Middle frontal gyrus (tissue), 1 donor: ENCODE data around the gene PSD2.

ENCODE experiments used
- DNase-seq: peaks from one replicate; pipeline ENCODE4 v3.0.0-alpha.2; 2015; ENCODE audit warnings: low spot score; ENCODE audit errors: extremely low spot score

Gene PSD2

DNA sequence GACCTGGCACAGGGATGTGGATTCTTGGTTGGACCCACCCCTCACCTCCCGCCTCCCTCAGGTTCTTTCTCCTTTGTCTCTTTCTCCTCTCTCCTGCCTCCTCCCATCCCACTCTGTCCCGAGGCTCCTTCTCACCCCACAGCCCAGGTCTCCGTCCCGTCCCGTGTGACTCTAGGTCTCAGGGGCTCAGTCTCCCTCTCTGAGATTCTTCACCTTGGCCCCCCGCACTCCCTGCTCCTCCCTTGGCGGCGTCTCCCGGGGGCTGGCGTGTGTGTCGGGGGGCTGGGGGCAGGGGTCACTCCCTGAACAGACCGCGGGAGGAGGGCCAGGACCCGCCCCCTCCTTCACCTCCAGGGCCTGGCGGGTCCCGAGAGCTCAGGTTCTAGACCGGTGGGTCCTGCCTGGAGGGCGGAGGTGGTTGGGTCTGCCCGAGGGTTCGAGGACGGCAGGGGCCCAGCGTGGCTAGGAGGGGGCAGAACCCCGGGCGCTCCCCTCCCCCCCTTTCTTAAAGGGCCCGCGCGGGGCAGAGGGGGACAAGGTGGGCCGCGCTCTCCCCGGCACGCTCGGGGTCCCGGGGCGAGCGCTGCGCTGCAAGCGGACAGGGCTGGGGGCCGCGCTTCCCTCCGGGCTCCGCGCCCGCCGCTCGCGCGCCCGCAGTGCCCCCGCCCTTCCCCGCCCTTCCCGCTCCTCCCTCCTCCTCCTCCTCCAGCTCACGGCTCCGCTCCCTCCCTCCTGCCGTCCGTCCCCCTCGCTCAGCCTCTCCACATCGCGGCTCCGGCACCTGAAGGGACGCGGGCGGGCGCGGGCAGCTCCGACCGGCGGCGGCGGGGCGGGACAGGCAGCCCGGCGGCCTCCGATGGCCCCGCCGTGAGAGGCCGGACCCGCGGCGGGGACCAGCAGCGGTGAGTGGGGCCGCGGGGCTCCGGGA is at the start of gene PSD2:
Gene PSD2 (plus strand): TSS at position 735 of the 928 bp plus-strand sequence. CDS start 13,633 bp downstream, outside the sequence.
- no peak for DNase-seq

DNA sequence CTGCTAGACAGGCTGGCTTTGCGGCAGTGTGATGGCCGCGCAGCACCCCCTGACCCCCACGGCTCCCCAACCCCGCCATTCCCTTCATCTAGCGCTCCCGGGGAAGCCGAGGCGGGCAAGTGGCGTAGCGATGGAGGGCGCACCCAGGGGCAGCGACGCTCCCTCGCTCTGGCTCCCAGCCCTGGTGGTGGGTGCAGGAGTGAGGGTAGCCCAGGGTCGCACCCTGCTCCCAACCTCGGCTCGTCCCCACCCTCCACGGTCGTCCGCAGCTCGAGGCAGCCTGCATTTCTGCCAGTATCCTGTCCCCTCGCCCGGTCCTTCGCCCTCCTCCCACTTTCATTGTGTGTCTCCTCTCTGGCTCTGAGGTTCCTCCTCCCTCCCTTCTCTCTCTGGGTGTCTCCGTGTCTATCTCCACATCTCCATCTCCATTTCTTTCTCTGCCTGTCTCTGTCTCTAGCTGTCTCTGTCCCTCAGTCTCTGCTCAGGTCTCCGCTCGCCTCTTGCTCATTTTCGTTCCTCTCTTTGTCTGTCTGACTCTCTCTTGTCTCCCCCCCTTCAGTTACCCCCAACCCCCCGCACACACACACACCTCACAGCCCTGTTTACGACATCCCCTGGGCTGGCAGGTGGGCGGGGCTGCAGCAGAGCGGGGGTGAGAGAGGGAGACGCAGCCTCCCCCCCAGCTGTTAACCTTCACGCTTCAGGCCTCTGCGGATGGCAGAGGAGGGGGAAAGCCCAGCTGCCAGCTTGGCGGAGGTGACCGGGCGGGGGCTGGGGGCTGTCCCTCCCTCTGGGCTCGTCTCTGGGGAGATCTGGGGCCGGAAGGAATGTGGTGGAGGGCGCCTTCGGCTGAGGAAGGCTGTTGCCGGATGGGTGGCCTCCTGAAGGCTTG is 48.7 kb upstream of the PSD2 start:
- DNase-seq = no peak

DNA sequence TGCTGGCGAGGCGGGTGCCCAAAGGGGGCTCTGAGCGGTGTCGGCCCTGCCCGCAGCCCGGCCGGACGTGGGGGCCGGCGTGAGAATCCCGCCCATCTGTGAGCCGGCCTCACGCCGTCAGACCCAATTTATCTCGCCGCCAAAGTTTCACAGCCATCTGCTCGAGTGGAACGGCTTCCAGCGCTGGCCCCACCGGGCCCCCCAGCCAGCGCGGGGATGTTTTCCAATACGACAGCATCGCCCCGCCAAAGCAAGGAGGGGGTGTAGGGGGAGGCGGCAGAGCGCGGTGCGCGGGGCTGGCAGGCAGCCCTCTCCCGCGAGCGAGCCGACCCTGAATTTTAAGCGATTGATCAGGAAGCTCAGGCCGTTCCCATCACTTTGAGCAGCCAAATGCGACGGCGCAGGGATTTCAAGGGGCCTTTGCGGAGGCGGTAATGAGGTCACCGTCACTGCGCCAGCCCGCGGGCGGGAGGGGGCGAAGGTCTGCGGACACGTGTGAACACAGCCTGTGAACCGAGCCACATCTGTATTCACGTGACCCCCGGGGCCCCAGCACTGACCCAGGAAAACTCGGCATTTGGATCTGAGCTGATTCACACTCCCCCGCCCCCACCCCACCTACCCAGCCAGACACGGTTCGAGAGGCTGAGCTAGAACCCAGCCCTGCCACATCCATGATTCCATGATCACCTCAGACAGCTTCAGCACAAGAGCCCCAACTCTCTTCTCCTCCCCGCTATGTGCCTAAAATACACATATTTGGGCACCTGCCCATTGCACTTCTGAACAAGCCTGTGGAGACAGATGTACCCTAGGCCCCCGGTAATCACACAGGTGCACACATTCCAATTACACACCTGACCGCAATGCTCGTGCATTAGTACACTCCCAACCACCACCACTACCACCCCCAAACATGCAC is 47.8 kb upstream of the PSD2 start:
- no peak for DNase-seq

DNA sequence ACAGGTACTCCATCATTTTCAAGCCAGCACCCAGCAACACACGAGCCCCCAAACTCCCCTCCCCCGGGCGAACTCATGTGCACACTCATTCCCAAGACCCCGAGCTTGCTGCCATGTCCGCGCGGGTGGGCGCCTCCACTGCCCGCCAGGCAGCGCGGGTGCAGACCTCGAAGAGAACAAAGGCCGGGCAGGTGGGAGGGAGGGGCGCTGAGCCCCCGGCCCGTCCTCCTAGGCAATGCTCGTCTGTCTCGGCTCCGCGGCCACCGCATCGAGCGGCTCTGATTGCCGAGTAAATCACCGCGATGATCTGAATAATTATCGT is 47.1 kb upstream of the PSD2 start:
- no peak for DNase-seq

DNA sequence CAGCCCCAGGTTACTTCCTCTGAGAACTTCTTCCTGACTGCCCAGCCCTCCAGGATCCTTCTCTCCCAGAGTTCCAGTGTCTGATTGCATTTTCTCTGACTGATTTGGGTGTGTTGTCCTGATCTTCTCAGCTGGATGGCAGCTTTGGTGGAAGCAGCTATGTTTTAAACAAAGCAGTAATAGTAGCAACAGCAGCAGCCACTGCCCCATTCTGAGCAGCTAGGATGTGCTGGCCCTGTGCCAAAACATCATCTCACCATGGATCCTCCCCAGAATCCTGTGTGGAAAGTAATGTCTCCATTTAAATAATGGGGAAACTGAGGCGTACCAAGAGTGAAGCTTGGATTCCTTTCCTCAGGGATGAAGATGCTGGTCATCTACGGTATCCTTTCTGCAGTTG is 46.4 kb upstream of the PSD2 start:
- DNase-seq = no peak

DNA sequence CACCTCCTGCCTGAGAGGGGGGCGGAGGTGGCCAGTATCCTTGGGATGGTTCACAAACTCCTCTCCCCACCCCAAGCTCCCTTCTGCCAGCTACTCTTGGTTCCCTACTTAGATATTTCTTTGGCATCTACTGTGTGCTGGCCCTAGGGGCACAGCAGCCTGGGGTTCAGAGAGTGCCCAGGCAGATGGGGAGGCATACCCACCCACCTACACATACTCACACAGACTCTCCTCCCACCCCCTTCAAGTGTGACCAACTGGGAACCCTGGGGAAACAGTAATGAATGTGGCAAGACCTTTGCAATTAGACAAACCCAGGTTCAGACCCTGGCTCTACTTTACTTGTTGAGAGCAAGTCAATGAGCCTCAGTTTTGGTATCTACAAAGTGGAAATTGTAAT is 44.4 kb upstream of the PSD2 start:
- no peak for DNase-seq

DNA sequence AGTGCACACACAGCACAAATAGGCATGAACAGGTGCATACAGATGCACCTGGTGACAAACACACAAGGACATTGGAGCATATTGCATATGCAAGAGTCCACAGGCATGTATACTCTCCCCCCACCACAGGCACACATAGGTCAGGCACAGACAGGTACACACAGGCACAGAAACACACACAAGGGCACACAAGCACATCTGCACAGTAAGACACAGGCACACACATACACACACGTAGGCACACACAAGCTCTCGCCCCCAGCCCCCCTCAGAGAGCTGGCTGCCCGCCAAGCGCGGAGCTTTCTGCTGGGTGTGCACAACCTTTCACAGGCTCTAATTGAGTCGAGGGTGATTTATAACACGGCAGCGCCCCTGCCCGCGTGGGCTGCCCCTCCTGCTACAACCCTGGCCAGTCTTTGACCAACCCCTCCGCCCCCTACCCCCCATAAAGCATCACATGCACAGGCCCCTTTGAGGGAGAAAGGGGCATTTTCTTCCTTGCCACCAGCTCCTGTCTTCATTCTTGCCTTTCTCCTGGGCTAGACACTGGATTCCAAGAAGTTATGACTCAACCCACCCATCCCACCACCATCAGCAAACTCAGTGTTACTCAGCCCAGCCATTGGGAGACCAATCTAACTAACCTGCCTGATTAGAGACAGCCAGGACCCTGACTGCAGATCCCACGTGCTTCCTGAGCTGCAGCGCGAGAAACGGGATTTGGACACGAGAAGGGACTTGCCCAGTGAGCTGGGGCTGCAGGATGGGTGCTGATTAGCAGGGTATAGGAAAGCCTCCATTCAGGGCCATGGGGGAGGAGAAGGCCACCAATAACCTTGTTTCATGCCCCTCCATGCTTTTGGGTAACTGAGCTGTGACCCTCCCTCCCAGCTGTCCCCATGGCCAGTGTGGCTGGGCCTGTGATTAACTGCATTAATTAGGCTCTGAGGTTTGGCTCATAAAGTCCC is 42.8 kb upstream of the PSD2 start:
- no peak for DNase-seq

DNA sequence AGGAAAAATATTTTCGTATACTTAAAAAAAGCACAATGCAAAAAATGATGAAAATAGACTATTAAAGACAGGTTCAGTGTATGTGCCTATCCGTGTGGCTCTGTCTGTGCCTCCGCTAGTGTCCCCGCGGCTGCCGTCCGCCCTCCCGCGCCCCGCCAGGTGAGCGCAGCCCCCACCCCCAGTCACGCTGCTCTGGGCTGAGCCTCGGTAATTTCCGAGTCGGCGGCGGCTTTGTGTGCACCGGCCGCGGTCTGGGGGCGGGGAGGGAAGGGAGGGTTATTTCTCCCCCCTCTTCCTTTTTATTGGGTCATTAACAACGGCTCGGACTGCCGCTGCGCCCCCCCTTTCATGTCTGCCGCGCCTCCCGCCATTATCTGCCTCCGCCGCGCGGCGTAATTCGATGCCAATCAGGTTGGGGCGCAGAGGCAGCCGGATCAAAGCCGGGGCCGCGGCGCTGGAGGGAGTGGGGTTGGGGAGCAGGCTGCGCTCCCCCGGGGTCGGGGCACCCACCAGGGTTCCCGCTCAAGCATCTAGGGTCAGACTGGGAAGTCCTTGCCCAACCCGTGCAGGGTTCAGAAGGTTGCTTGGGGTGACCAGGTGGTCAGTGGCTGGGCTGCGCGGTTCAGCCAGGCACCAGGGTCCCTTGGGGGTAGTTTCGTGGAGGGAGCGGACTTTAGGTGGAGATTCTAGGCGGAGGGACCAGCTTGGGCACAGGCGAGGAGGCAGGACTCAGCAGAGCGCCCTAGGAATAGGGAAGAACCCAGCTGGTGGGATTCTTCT is 39.5 kb upstream of the PSD2 start:
- no peak for DNase-seq

DNA sequence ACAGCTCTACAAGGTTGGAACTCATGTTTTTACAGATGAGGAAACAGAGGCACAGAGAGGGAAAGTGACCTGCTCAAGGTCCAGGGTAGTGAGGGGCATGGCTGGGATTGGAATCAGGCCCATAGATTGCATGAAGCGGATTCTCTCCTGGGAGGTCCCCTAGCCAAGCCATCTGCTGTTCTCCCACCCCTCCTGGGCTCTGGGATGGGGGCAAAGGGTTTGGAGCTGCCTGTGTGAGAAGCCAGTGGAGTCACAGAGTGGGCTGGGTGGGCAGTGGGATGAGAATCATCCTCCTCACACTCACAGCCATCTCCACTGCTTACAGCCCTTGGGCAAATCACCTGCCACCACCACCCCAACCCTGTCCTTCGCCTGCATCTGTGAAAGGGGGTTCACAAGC is 38.6 kb upstream of the PSD2 start:
- no peak for DNase-seq

DNA sequence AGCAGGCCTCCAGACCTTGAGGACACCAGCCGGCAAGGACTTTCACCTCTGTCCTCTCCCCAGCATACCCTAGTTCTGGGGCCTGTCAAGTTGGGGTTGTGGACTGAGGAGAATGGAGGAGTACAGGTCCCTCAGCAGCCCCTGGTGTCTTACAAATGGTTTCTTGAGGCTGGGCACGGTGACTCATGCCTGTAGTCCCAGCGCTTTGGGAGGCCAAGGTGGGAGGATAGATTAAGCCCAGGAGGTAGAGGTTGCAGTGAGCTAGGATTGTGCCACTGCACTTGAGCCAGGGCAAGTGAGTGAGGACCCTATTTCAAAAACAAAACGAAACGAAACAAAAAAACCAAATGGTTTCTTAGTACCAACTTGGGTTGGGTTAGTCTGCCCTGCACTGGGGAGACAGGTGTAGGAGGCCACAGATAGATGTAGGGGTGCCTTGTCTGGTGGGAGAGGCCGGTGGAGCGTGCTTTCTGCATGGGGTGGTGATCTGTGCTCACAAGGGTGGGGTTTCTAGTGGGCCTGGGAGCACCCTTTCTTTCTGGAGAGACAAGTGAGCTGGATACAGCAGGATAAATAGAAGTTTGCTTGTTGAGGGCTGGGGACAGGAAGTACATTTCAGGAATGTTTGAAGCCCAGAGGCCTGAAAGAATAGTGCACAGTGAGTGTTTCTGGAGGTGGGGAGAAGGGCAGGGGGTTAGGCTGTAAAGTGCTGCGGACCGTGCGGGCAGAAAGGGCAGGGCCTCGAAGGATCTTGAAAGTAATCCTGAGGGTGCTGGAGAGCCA is 37.7 kb upstream of the PSD2 start:
- no peak for DNase-seq

DNA sequence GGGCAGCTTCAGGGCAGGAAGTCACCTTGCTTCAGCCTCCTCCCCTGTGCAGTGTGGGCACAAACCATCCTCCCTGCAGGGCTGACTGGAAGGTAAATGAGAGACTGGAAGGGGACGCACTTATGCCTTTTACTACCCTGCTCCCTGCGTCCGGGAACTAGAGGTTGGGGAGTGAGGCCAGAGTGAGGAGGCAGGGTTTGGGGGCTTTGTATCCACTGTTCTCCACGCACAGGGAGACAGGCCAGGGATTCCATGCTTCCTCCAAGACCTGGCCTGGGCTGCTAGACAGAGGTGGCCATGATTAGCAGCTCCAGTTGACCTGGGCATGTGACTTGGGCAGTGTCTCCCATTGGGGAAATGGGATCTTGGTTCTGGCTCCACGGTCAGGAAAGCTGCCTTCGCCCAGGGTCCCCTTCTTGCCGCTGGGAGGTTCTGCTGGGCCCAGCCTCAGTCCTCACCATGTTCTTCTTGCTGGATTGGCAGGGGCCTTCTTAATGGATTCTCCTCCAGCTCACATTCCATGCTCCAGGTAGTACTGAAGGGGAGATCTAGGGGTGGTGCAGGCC is 37.0 kb upstream of the PSD2 start:
- DNase-seq = no peak

DNA sequence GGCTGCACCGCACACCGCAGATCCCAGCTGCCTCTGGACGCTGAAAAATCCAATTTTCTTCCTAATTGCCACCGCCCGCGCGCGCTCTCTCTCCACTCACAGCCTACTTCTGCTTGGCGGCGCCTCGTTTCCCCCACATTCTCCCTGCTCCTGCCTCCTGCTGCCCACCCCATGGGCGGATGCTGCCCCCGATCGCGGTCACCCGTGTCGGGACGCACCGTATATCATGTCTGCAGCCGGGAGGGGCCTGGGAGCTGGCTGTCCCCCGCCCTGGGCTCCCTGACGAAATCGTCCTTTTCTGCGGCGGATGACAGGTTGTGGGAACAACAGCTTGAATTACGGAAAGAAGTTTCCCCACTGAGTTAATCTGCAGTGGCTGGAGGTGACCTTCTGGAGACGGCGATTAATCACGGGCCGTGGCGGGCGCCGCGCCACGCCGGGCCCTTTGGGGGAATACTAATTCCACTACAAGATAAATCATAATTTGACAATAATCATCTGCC is 36.3 kb upstream of the PSD2 start:
- no peak for DNase-seq

DNA sequence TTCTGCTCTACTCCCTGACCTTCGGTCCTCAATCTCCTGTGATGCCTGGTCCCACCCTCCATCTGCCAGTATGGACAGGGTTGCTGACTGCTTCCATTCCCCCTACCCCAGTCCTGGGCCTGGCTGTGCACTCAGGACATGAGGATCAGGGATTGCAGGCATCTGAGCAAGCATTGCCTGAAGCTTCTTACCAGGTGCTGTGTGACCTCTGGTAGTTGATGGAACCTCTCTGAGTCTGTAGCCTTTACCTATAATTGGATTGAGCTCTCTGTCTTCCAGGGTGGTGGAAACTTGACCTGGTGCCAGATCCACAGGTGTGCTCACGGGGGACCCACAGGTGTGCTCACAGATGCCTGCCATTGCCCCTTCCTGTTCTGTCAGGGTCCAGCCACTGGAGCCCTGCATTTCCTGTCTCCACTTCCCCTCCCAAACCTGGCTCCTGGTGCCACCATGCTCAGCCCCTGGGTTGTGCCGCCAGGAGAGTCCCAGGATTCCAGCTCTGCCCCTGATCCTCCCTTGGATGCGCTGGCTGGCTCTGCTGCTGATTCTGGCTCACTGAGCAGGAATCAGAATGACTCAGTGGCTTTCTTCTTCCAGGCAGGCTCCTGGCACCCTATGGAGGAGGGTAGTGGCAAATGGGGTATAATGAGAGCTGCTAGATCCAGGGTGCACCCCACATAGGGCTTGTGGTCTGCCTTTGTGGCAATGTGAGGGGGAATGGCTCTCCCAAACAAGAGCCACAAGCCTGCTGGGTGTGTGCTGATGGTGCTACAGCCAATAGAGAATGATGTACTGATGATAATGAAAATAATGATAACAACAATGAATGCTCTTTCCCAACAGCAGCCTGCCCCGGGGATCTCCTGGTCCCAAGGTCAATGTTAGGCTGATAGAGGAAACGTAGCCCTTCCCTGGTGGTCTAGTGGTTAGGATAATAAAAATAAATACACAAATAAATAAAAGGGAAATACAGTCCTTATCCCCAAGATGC is 35.2 kb upstream of the PSD2 start:
- DNase-seq = no peak

DNA sequence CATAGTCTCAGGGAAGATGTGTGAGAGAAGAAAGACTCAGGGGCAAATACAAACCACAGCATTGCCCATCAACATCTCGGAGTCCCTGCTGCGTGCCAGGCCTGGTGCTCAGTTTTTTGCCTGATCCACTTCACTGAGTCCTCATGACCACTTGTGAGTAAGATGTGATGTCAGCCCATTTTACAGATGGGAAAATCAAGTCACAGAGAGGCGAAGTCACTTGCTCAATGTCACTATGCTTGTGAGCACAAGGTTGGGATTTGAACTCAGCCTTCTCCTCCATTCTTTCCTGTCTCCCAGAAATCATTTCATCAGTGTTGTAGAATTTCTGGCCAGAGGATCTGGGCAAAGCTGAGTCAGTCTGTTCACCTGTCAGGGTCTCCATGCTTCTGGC is 34.6 kb upstream of the PSD2 start:
- DNase-seq = no peak

DNA sequence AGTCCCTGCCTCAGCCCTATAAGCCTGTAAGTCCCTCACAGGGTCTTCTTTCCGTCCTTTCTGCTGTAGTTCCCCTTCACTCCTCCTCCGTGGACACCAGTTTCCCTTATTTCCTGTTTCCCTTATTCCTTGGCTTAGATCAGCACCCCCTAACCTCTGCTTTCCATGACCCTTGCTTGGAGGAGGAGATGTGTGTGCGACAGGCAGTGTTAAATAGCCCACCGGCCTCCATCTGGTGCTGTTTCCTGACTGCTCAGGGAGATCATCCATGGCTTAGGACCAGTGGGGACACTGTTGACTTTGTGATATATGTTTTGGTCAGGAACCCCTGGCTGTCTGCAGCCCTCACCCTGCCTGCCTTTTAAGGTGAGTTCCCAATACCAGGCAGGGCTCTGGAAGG is 34.1 kb upstream of the PSD2 start:
- DNase-seq = no peak

DNA sequence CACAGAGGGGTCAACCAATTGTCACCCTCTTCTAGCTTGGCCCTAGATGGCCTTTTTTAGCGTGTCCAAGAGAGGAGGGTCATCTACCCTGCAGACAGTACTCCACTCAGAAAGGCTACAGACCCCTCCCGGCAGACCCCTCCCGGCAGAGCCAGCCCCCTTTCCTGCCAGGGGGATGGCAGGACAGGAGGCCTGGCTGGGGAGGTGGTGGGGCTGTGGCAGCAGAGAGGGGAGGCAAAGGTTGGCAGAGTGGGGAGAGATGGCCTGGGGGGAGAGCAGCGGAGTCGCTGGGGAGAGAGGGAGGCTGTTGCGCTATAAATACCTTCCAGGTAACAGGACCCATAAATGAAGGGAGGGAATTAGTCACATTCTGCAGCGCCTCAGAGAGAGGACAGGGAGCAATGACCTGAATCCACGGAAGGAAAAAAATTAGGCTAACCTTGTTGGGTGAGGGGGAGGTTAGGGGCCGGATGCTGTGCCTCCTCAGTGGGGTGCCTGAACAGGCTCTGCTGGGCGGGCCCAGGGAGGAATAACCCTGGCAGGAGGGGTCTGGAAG is 32.9 kb upstream of the PSD2 start:
- no peak for DNase-seq
